Peyer's patch (tissue), 4 donors: Measurements from ENCODE around the gene DCDC2B.

Experiments used
- CTCF ChIP-seq, 6 experiments: fragments of 450-650 bp in 4 of 6; fragments of 200-600 bp in 2 of 6; sonication (generic) in 1 of 6; IDR thresholded peaks; one replicate each; pipeline ENCODE4 v1.5.1; 2017 to 2019; ENCODE audit warnings: antibody characterized with exemption in 6 of 6, mild to moderate bottlenecking in 3 of 6, moderate library complexity in 1 of 6
- POLR2A ChIP-seq, 2 donors: fragments of 450-650 bp; IDR thresholded peaks; one replicate each; pipeline ENCODE4 v1.5.1; 2017; ENCODE audit warnings: antibody characterized with exemption in 2 of 2, mild to moderate bottlenecking in 2 of 2, moderate library complexity in 2 of 2

GRCh38 chr1:32239790-32240139 lies 30.9 kb downstream of the DCDC2B start:
- TF ChIP-seq CTCF (IDR thresholded peaks at IDR 0.05), result no peak
- no peak for TF ChIP-seq POLR2A (IDR thresholded peaks at IDR 0.05)
